Spleen (tissue), 11 donors: ENCODE results near the gene HPCAL4. TPM values are rescaled to one million over a fixed set of nuclear protein-coding genes. Genes with fewer than 3 reads are reported as not detected.

ENCODE experiments used
- DNase-seq: peaks from one replicate; pipeline ENCODE4 v3.0.0-alpha.2; 2020
- H3K27ac ChIP-seq, 8 donors: fragments of 200-600 bp; sonication (generic) in 7 of 8; 1 replicate in 4 of 8; 2 replicates in 4 of 8; pipeline versions ENCODE4 v1.5.0 to v1.8.0; 2016 to 2021; ENCODE audit warnings: inconsistent platforms in 4 of 8, mild to moderate bottlenecking in 4 of 8, moderate library complexity in 1 of 8
- H3K27me3 ChIP-seq, 7 donors: fragments of 200-600 bp; sonication (generic) in 6 of 7; replicated peaks in 1 of 7; 1 replicate in 4 of 7; 2 replicates in 3 of 7; pipeline versions ENCODE4 v1.5.0 to v1.8.0; 2016 to 2021; ENCODE audit warnings: inconsistent platforms in 3 of 7, mild to moderate bottlenecking in 1 of 7
- H3K36me3 ChIP-seq, 6 donors: fragments of 200-600 bp; sonication (generic) in 5 of 6; 1 replicate in 4 of 6; 2 replicates in 2 of 6; pipeline versions ENCODE4 v1.5.0 to v1.8.0; 2016 to 2021; ENCODE audit warnings: inconsistent platforms in 2 of 6
- H3K4me1 ChIP-seq, 6 donors: fragments of 200-600 bp; sonication (generic) in 5 of 6; 1 replicate in 3 of 6; 2 replicates in 3 of 6; pipeline versions ENCODE4 v1.5.0 to v1.8.0; 2016 to 2021; ENCODE audit warnings: inconsistent platforms in 3 of 6
- H3K4me3 ChIP-seq, 8 donors: fragments of 200-600 bp; sonication (generic) in 7 of 8; 1 replicate in 4 of 8; 2 replicates in 4 of 8; pipeline versions ENCODE4 v1.5.0 to v1.8.0; 2016 to 2021; ENCODE audit warnings: inconsistent platforms in 4 of 8, mild to moderate bottlenecking in 4 of 8, moderate library complexity in 2 of 8
- H3K9me3 ChIP-seq, 8 donors: fragments of 200-600 bp; sonication (generic) in 7 of 8; 1 replicate in 4 of 8; 2 replicates in 4 of 8; pipeline versions ENCODE4 v1.5.0 to v1.8.0; 2016 to 2021; ENCODE audit warnings: inconsistent platforms in 4 of 8
- CTCF ChIP-seq, 11 experiments: fragments of 200-600 bp in 7 of 11; fragments of 450-650 bp in 4 of 11; sonication (generic) in 4 of 11; IDR thresholded peaks in 8 of 11; conservative IDR thresholded peaks in 3 of 11; 1 replicate in 7 of 11; 2 replicates in 4 of 11; pipeline versions ENCODE4 v1.4.0 to v1.8.0; 2016 to 2021; ENCODE audit warnings: antibody characterized with exemption in 11 of 11, inconsistent platforms in 4 of 11, mild to moderate bottlenecking in 1 of 11
- POLR2A ChIP-seq, 3 donors: fragments of 450-650 bp; IDR thresholded peaks; one replicate each; pipeline ENCODE4 v1.5.1; 2017; ENCODE audit warnings: antibody characterized with exemption in 3 of 3, mild to moderate bottlenecking in 1 of 3
- POLR2AphosphoS5 ChIP-seq, 3 donors: sonication (generic); formaldehyde crosslinking; IDR thresholded peaks; one replicate each; pipeline ENCODE4 v1.5.1; 2017; ENCODE audit warnings: antibody characterized with exemption in 3 of 3
- WGBS, 5 donors: extraction: QIAGEN DNeasy Blood & Tissue Kit in 3 of 5; methylation state at CpG; one replicate each; pipeline versions ENCODE4 v1.1.5 to v1.1.7; 2013 to 2018; 5-methylcytosine and 5-hydroxymethylcytosine counted together
- intact Hi-C: fragments of 100-400 bp; cut with DNase I; formaldehyde crosslinking; loops from one replicate; pipeline ENCODE4 v1.15.0; 2023; ENCODE audit warnings: low total_unique reads
- polyA plus RNA-seq, 3 donors: library from polyadenylated mRNA; stranded (reverse); fragments of 200-250 nt; gene quantifications; one replicate each; pipeline ENCODE4 v1.2.1, GENCODE V29; 2013
- total RNA-seq, 7 donors: library from RNA; depleted of rRNA in 3 of 7; stranded (reverse); fragments of >200 nt in 3 of 7; fragmentation: NEBNext Ultra II Directional in 4 of 7; extraction: Animal tissue kit (Norgen Biotek cat#: 25700) in 4 of 7; gene quantifications; one replicate each; pipeline versions ENCODE4 v1.1.0 to v1.2.1, GENCODE V29; 2016 to 2021
- donor health status: healthy with polysubstance abuse.
- donor health status: DM: no; HTN: no; CAD: no; lungs with moderate emphysema.
- donor health status: DM: no; HTN: no; CAD: no.
- donor health status: Bipolar disorder and iron deficiency.
- donor health status: healthy.
- donor health status: DM: no; HTN: no; CAD: no.
- donor health status: DM: yes; HTN: yes; CAD: no.

HPCAL4 gene
- total and polyA plus RNA-seq, 10 donors = 0.10 to 0.70 (median 0.39) TPM

- WGBS, 5 donors = 72 to 91% (median 86%) methylated on average over 3 of the region's 3 CpGs
- Histone ChIP-seq H3K36me3 (no peaks in the 10 kb centered on the region), H3K4me3 (no peak overlapping the region), H3K9me3 (no peaks in the 10 kb centered on the region), H3K27me3 (peaks cover 0 to 13% (median 0%) of the 10 kb centered on the region in 7 donors), H3K27ac (no peak overlapping the region), H3K4me1 (peaks cover 0 to 11% (median 3%) of the 10 kb centered on the region in 6 donors)
- TF ChIP-seq CTCF (IDR thresholded peaks at IDR 0.05 in 8 of 11, conservative IDR thresholded peaks at IDR 0.05 in 3 of 11) = no peak
- no peak for TF ChIP-seq POLR2AphosphoS5 (IDR thresholded peaks at IDR 0.05)
- no peak for TF ChIP-seq POLR2A (IDR thresholded peaks at IDR 0.05)
- no peak for DNase-seq
- intact Hi-C loops = no loop called here
Measured at GRCh38 chr1:39657402-39657801, 33.8 kb downstream of the HPCAL4 start.

DNA sequence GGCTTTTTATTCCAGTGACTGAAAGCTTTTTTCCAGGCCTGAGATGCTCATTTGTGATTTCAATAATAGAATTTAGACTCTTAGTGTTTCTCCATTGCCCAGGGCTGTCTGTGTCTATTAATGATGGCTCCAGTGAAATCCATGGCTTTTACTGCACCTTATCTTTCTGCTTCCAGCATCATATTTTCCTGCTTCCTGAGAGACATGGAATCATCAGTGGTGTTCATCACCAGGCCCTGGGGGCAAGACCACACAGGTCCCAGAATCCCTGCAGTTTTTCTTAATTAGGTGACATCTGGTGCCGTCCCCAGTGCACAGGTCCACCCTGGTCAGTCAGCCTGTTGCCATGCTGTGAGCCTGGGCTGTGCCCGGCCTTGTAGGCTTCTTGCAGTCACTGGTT lies 34.8 kb downstream of the HPCAL4 start:
- WGBS, 5 donors = 81 to 100% (median 85%) methylated on average over 2 of the region's 2 CpGs
- TF ChIP-seq POLR2AphosphoS5 (IDR thresholded peaks at IDR 0.05) = no peak
- TF ChIP-seq POLR2A (IDR thresholded peaks at IDR 0.05) = no peak
- no peak for TF ChIP-seq CTCF (IDR thresholded peaks at IDR 0.05 in 8 of 11, conservative IDR thresholded peaks at IDR 0.05 in 3 of 11)
- no peaks in the 10 kb centered on the region for H3K9me3 ChIP-seq
- H3K4me1 ChIP-seq = peaks cover 0 to 11% (median 3%) of the 10 kb centered on the region in 6 donors
- H3K4me3 ChIP-seq = no peak overlapping the region
- no peaks in the 10 kb centered on the region for H3K36me3 ChIP-seq
- H3K27ac ChIP-seq = no peak overlapping the region
- H3K27me3 ChIP-seq = peaks cover 0 to 13% (median 0%) of the 10 kb centered on the region in 7 donors
- intact Hi-C loops = no loop called here
- DNase-seq = no peak

DNA sequence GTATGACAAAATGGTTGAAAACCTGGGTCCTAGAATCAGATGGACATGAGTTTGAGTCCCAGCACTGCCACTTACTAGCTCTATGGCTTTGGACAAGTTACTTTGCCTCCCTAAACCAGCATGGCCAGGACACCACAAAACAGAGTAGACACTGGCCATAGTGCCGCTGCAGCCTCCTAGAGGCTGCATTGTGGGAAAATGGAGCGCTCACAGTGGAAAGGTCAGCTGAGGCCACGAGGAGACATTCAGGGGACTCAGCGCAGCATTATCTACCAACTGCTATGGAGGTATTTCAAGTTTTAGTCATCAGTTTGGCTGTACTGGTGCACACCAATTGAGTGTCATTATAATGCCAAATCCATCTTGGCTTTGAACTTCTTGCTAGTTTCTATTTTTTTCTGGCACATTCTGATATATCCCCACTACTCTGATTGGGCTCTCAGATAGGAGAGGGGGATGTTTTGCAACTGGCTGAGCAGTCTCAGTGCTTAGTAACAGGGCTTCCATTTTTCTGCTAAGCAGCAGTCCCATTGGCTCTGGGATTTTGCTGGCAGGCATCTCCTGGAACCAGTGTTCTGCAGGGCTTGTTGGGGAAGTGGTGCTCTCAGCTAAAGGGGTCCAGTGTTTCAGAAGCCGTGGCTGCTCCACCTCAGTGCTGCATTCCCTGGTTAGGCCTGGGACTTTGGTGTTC lies 35.5 kb downstream of the HPCAL4 start:
- TF ChIP-seq POLR2AphosphoS5 (IDR thresholded peaks at IDR 0.05) (no peak), CTCF (IDR thresholded peaks at IDR 0.05 in 8 of 11, conservative IDR thresholded peaks at IDR 0.05 in 3 of 11) (no peak), POLR2A (IDR thresholded peaks at IDR 0.05) (no peak)
- Histone ChIP-seq H3K4me1 (peaks cover 0 to 11% (median 3%) of the 10 kb centered on the region in 6 donors), H3K27me3 (peaks cover 0 to 13% (median 0%) of the 10 kb centered on the region in 7 donors), H3K27ac (no peak overlapping the region), H3K4me3 (no peak overlapping the region), H3K36me3 (no peaks in the 10 kb centered on the region), H3K9me3 (no peaks in the 10 kb centered on the region)
- 77 to 86% (median 80%) methylated on average over 5 of the region's 5 CpGs for WGBS, 5 donors
- no peak for DNase-seq
- intact Hi-C loops = no loop called here

DNA sequence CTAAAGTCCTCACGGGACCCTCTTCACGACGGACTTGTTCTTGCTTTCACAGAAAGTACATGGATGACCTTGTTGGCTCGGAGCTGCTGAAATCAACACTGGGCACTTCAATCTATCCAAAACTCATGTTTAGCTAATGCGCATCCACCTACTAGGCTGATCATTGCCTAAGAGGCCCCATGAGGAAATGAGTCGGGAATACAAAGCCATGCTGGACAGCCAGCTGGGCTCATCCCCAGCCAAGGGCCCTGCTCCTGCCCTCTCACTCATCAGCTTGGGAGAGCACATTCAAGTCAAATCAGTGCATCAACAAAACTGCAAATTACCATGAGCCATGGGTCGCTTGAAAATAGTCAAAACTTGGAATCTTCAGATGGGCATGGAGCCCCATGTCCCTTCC lies 36.9 kb downstream of the HPCAL4 start:
- no peak overlapping the region for H3K27ac ChIP-seq
- H3K4me1 ChIP-seq = peaks cover 0 to 11% (median 3%) of the 10 kb centered on the region in 6 donors
- DNase-seq = no peak
- H3K9me3 ChIP-seq = no peaks in the 10 kb centered on the region
- H3K27me3 ChIP-seq = peaks cover 0 to 13% (median 0%) of the 10 kb centered on the region in 7 donors
- intact Hi-C loops = no loop called here
- TF ChIP-seq POLR2AphosphoS5 (IDR thresholded peaks at IDR 0.05) = no peak
- TF ChIP-seq POLR2A (IDR thresholded peaks at IDR 0.05) = no peak
- no peak for TF ChIP-seq CTCF (IDR thresholded peaks at IDR 0.05 in 8 of 11, conservative IDR thresholded peaks at IDR 0.05 in 3 of 11)
- H3K36me3 ChIP-seq = no peaks in the 10 kb centered on the region
- no peak overlapping the region for H3K4me3 ChIP-seq
- WGBS, 5 donors = 68 to 87% (median 84%) methylated on average over 6 to 7 of the region's 7 CpGs
